Stromal cell of bone marrow (primary cell): Measurements from ENCODE around the gene CPNE8.

Experiments used
- DNase-seq: peaks from one replicate; pipeline ENCODE4 v3.0.0-alpha.2; 2012; ENCODE audit warnings: low read depth

The CPNE8 gene

DNA sequence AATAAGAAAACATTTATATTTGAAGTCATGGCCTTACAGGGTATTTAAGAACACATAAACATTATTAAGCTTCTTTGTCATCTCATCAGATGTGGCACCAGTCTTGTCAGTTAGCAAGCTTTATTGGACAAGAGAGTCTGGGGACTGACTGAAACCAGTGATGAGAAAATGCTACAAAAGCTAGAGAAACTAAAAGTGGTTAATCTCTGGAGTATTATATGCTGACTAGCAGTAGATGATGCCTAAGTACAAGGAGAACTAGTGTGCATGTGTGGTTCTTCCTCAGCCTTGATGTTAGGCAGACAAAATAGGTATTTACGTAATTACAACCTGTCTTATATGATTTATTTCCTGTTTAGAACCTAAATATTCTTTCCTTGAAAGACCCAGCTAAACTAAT is 176.5 kb downstream of the CPNE8 start:
- no peak for DNase-seq

DNA sequence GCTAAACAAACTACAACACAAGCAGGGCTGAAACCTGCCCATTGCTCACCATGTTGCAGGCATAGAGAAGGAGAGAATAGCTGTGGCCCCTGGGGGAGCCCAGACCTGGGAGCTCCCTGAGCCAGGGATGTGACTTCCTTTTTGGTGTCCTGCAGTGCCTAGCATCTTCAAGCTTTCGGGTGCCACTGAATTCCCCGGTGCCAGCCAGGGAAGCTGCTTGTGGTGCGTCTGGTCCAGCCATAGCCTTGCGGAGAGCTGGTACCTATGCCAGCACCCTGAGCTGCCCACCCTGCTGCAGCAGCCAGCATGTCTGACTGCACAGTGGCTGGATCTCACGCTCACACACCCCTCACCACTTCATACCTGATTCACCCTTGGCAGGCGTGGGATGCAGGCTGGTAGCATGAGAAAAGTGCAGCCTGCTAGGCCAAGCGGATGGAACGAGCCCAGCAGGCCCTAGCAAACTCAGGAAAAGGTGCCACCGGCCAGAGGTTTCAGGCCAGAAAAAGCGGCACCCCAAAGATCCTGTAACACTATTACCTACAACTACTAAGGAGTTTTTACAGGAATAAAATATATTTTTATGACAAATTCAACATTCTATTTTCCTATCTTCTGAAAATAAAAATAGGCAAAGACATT is 183.7 kb downstream of the CPNE8 start:
- DNase-seq: no peak

DNA sequence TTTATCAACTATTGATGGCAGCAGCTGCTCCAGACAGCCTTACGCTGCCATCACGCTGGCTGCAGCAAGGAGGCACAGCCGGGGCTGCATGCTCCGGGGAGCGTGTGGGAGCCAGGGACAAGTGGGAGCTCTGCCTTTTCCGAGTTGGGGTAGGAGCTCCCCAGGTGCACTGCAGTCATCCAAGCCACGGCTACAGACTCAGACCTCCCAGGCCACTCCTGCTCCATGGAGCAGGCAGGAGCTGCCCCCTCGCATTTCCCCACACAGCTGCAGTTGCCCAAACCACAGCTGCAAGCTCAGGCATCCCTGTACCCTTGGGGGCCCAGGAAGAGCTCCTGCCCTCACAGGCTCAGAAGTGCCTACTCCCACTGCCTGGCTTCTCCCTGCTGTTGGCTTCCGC is 184.7 kb downstream of the CPNE8 start:
- no peak for DNase-seq

DNA sequence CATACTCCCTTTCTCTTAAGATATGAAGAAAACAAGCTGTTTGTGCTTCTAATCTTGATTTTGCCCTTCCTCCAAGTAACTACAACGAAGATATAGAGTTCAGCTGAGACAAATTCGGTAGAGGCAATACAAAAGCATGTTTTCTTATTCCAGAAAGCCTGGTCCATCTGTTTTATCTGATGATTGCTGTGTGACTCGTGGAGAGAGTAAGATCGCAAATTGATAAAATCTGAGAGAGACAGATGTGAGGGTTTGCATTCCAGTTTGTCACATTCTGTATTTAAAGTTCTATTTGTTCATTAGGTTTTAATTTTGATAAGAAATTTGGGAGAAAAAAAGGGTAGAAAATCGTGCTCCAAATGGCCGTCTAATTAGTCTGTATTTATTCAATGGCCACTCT is 192.1 kb downstream of the CPNE8 start:
- no peak for DNase-seq

DNA sequence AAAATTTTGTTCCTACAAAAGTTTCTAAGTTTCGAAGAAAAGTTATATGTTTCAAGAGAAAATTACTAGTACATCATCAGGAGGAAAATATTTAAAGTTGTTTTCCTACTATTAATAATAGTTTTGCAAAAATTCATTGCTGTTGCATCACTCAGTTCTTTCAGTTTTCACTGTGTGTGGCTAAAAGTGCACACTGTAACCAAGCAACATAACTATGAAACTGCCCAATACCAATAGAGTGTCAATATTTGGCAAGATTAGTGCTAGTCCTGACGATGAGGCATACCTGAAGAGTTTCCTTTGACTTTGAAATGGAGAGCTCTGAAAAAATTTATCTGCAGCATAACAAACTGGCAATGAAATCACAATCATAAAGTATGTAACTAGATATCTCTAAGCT is 194.3 kb downstream of the CPNE8 start:
- no peak for DNase-seq

DNA sequence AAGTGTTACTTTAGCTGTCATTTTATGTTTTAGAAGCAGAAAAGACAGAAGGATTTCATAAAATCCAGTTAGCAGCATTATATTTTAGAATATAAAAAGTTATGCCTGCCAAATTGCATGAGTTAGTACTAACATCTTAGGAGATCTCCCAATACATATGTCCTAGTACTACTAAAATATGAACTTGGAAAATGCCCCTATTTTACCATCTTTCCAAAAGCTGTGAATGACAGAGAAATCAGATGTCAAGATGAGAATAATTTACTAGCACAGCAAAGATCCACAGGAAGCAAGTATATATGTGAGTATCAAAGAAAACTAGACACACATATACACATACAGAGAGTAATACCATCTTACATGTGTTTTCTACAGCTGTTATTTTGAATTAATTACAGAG is 196.9 kb downstream of the CPNE8 start:
- DNase-seq: no peak

DNA sequence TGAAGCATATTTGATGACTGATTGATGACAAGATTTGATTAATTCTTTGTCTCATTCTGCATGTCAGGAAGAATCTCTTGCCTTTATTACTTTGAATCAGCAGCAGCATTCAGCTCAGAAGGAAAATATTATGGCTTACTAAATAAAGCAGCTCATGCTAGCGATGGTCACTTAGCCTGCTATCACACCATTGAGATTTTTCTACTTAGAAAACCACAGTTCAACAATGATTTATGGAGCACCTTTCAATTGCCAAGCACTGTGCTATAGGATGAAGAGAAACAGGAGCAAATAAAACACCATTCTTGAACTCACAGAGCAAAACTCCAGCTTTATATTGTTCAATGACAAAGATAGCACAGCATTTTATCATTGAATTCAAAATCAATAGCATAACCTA is 197.7 kb downstream of the CPNE8 start:
- DNase-seq: no peak

DNA sequence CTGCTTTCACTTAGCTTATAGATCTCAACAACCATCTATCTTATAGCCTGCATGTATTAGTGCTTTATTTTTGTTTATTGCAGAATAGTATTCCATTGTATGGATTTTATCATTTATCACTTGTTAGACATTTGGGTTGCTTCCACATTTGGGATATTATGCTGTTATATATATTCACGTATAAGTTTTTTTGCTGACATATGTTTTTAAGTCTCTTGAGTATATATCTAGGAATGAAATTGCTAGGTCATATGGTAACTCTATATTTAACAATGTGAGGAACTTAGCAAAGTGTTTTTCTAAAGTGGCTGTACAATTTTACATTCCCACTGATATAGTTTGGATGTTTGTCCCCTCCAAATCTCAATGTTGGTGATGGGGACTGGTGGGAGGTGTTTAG is 208.1 kb downstream of the CPNE8 start:
- DNase-seq: no peak

DNA sequence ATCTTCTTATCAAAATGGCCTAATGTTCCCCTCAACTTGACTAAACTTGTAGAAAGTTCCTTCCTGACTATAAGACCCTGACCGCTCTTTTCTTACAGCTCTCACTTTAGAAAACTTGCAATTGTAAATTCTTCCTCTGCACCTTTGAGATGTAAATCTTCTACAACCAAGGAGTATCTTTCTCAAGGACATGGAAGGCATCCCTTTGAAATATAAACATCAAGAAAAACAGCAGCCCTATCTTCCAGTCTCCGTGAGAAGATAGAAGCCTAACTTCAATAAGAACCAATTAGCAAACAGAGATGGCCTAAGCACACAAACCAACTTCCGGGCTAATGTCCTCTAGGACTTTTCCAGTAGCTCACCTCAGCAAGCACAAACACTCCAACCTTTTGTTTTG is 210.3 kb downstream of the CPNE8 start:
- no peak for DNase-seq

DNA sequence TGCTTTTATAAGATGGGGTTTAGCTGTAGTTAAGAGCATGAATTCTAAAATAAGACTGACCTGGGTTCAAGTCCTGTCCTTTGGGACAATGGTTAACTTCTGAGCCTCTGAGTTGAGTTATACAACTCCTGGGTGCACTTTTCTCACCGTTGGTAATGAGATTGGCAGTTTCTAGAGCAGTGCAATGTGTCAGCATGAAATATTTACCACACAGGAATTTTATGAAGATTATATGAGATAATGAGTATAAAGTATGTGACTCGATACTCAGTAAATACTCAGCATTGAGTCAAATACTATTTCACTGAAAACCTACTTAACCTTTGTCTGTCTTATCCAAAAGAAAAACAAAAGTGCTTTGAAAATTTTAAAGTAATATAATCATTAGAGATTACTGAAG is 214.2 kb downstream of the CPNE8 start:
- DNase-seq: no peak

DNA sequence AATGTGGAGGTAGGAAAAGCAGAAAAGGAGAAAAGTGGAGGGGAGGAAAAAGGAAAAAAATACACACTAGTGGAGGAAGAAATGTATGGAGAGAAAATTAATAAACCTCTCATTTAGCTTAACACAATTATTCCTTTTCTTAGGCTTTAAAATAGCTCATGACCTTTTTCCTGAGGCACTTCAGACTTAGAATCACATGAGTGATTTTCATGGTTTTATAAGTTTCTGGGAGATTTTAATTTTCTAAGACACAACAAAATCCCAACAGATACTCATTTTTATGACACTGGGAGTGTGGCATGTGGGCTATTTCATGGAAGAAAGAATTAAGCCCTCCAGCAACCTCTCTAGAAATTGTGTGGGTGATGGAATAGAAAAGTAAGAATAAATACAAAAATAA is 214.7 kb downstream of the CPNE8 start:
- DNase-seq: no peak

DNA sequence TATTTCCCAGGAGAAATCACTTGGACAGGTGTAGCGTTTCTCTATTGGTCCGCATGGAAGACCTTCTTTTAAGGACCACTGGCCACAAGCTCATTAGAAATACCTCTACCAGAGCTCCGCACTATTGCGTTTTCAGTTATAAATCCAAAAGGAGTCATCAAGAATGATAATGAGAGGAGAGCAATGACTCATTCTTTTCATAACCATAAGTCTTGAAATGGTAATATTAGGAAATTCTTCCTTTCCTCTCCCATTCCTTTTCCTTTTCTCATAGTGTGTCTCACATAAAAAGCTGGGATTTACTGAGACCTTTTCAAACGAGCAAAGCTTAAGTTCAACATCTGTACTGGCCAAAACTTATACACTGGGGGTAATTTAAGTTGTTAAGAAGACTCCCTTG is 215.7 kb downstream of the CPNE8 start:
- DNase-seq: peak; percentile 57

DNA sequence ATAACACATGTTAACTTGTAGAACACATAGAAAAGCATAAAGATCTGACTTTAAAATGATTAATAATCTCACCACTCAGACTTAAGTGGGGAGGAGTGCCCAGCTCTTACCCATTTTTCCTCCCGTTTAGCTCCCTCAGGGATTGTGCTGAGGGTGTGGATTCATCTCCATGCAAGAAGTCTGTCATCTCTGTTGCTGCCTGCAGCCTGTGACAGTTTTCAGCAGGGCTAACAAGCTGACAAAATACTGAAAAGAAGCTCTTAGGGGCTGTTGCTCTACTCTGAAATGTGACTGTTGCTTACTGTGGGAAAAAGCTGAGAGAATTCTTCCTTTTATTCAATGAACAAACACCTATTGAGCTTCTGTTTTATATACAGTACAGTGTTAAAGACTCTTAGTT is 216.2 kb downstream of the CPNE8 start:
- no peak for DNase-seq

DNA sequence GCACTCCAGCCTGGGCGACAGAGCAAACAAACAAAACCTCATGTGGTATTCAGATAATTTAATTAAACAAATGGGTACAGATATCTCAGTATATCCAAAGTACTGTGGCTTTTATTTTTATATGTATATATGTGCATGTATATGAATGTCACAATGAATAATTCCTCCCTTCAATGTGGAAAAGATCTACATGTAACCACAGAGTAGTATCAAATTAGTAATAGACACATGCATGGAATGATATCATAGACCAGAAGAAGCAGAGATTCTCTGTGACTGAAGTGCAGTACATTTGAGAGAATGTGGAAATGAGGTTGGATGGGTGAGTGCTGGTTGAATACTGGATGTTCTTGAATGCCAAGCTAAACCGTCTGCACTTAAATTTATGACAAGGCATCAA is 222.9 kb downstream of the CPNE8 start:
- DNase-seq: no peak

DNA sequence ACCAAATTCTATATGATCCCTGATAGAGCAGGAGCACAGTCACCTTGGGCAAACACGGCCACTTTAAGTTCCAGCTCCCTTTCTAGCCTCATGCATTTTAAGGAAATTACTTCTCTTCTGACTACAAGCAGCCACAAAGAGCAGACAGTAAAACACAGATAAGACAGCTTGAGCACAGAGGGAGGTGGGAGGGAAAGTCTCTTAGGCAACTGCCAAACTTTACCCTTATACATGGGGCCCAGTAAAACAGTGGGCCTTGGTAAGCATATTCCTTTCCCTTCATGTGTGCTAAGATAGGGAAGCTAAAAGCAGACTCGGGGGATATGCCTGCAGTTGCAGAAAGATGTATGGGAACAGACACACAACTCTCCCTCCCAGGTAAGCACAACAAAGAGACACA is 235.9 kb downstream of the CPNE8 start:
- DNase-seq: no peak

DNA sequence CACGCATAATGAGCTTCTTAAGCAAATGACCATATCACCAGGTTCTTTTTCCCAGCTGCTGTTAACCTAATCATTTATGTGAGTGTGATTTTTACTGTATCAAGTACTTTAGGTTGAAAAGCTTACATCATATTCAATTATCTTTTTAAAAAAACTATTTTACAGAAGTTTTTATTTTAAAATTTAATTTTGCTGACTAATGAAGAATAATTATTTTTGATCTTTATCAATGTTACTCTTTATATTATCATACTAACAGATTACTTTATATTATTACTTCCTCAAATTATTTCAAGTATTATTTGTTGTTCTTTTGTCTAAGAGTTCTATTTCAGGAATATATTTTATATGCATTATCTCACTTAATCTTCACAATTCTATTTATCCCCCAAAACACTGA is 236.3 kb downstream of the CPNE8 start:
- no peak for DNase-seq

DNA sequence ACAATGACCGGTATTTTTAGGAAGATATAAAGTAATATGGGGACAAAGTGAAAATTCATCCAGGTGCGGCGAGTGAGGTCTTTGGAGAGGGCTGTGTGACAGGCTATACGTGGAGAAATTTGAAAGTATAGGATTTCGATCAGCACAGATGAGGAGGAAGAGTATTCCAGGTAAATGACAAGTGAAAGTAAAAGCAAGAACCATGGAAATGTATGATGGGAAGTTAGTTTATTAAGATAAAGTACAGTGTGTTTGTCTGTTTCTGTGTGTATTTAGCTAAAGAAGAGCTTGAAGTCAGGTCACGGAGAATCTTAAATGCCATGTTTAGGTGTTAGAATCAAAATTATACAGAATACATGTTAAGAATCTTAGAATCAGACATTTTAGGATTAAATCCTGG is 239.0 kb downstream of the CPNE8 start:
- no peak for DNase-seq

DNA sequence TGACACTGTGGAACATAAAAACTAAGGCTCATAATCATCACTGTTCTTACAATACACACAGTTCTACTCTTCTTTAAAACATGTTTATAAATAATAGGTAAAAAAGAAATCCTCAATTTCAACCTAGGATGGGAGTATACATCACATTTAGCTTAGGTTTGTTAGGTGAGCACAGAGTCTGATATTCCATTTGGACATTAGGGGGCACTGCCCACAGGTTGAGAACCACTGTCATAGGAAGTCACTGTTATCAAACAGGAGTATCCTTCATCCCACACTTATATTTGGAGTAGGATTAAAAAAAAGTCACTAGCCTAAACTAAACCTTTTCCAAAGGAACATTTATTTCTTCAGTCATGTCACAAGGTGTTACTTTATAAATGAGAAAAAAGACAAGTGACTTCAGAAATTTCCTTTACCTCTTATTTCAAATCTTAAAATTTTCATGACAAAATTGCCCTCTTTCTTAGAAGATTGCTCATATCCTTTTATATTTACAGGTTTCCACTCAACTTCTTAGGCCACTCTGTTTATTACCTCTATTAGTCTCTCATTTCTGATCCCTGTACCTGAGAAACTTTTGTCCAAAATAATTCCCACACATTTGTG is 240.6 kb downstream of the CPNE8 start:
- no peak for DNase-seq

DNA sequence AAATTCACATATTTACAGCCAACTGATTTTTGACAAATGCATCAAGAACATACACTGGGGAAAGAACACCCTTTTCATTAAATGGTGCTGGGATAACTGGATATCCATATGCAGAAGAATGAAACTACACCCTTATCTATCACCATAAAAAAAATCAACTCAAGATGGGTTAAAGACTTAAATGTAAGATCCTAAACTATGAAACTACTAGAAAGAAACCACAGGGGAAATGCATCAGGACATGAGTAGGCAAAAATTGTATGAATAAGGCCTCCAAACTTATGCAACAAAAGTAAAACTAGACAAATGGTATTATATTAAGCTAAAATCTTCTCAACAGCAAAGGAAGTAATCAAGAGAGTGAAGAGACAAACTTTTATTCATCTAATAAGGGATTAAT is 242.6 kb downstream of the CPNE8 start:
- peak; percentile 46 for DNase-seq

DNA sequence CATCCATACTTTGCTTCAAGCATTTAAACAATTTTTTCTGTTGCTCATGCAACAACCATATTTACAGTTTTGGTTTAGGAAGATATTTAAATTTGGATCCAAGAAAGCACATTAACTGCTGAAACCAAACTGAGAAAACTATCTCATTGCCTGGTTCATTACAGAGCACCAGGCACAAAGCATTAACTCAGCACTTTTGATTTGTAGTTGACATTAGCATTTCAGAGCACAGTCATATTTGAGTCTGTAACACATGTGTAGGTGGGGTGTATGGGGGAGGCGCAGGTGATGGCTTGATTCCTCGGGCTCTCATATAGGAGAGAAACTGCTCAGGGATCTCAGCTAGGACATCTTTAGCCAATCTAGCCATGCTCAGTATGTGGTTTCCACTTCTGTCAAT is 251.7 kb downstream of the CPNE8 start:
- DNase-seq: no peak

DNA sequence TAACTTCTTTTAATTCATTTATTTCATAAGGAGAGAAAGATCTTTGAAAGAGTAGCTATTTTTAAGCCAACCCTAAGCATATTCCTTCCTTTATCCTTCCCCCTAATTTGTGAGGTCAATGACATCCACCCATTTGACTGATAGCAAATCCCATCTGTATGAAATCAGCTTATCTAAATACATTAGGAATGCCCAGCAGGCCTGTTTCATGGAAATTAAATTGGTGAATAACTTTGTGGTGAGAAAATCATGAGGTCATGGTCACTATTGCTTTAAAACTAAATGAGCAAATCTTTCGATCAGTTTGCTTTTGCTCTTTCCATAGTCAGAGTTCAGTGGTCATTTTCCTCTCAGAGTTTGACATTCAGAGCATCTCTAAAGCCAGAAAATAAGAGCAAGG is 256.6 kb downstream of the CPNE8 start:
- no peak for DNase-seq

DNA sequence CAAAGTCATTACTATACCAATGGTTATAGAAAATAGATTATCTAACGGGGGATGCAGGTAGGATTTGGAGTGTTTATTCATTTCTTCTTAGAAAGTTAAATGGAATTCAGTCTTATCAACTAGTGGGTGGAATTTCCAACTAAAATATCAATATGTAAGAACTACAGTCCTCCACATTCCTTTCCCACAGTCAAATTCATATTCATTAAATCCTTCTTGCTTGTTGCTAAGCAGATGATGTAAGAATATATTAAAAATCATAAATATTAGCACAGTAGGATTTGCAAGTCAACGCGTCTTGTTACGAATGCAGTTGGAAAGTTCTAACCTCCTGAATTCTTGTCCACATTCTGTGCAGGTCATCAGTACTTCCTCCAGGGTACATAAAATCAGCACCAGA is 259.2 kb downstream of the CPNE8 start:
- DNase-seq: no peak

DNA sequence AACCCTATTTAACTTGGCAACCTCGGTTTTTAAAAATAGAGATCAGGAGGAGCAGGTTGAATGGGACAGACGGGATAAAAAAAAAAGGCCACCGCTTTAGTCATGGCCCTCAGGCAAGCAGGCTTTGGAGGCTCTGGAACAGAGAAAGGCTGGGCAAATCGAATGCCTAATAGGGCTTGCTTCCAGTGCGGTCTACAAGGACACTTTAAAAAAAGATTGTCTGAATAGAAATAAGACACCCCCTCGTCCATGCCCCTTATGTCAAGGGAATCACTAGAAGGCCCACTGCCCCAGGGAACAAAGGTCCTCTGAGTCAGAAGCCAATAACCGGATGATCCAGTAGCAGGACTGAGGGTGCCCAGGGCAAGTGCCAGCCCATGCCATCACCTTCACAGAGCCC is 265.8 kb downstream of the CPNE8 start:
- DNase-seq: no peak

DNA sequence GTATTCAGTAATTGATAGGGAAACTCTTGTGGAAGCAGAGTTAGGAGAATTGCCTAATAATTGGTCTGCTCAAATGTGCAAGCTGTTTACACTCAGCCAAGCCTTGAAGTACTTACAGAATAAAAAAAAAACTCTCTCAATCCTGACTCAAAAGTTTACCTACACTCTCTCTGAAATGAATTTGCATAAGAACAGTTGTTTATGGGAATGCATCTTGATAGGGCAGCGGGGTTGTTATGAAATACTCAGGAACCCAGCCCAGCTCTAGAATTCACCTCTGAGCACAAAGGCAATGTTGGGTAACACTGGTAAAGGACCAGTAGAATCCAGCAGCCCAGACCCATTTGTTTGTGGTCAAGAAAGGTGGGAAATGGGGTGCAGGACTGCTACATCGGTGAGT is 267.0 kb downstream of the CPNE8 start:
- no peak for DNase-seq

DNA sequence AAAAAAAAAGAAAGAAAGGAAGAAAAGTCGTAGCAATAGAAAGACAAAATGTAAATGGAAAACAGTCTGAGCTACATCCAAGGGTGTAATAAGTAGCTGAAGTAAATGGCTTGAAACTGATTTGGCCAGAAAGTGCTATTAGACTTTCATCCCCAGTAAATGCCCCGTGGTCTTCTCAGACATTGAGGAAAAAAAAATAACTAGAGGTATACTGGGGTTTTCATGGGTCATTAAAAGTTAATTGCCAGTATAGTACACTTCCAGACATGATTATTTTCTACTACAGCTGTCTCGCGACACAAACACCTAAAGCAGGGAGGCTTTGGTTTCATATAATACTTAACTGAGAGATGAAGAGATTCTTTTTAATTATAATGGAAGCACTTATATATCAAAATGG is 271.9 kb downstream of the CPNE8 start:
- no peak for DNase-seq
